ENCODE measurements around the gene UGDH.
"Not testable (repeated sequence)": the region's sequence is repeated elsewhere in the genome, so short reads cannot be mapped to it uniquely, and the experiment has no call there.

Gene UGDH

DNA sequence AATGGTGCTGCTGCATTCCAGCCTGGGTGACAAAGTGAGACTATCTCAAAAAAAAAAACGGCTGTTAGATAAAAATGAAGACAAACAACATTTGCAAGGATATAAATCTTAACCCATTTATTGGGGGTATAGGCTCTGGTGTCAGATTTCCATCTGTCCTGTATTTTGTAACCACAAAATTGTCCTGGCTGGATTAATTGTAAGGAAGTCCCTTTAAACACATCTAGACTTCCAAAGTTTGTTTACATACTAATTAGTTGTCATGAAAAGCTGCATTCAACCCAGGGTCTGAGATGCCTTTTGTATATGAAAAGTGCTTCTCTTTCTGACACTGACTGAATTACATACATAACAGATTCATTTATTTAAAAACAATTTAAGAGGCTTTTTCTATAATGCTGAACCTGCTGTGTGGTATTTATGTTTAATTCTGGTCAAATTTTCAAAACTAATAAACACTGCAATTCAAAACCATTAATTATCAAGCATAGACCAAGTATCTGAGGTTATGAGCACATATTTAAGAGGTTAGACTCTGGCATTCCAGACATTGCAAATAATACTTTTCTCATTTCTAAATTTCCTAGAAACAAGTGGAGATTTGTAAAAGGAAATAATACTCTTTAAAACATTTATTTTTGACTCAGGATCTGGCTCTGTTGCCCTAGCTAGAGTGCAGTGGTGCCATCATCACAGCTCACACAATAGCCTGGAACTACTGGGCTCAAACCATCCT lies 17.5 kb upstream of the UGDH start:
- DNase-seq (ENCODE audit: low read depth): no peak
- no peak overlapping the region for H3K4me3 ChIP-seq (ENCODE audit: low read depth, low read length)
- TF ChIP-seq, protein P1, sequence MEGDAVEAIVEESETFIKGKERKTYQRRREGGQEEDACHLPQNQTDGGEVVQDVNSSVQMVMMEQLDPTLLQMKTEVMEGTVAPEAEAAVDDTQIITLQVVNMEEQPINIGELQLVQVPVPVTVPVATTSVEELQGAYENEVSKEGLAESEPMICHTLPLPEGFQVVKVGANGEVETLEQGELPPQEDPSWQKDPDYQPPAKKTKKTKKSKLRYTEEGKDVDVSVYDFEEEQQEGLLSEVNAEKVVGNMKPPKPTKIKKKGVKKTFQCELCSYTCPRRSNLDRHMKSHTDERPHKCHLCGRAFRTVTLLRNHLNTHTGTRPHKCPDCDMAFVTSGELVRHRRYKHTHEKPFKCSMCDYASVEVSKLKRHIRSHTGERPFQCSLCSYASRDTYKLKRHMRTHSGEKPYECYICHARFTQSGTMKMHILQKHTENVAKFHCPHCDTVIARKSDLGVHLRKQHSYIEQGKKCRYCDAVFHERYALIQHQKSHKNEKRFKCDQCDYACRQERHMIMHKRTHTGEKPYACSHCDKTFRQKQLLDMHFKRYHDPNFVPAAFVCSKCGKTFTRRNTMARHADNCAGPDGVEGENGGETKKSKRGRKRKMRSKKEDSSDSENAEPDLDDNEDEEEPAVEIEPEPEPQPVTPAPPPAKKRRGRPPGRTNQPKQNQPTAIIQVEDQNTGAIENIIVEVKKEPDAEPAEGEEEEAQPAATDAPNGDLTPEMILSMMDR (IDR thresholded peaks at IDR 0.05; ENCODE audit: insufficient read depth, low read depth, low read length, missing control alignments): no peak

DNA sequence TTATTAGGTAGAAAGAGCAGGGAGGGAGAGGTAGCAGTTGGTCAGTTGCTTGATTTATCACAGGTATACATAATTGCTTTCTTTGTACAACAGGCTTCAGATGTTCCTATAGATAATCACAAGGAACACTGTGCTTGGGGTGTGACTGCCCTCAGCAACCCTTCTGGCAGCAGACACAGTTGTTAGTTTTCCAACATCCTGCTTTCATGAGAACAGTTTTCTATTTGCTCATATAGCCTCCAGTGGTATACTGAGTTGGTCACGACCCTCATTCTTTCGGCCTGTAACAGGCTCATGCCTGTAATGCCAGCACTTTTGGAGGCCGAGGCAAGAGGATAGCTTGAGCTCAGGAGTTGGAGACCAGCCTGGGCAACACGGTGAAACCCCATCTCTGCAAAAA lies 16.8 kb upstream of the UGDH start:
- not testable (repeated sequence) for DNase-seq (ENCODE audit: low read depth); H3K4me3 ChIP-seq (ENCODE audit: low read depth, low read length)

DNA sequence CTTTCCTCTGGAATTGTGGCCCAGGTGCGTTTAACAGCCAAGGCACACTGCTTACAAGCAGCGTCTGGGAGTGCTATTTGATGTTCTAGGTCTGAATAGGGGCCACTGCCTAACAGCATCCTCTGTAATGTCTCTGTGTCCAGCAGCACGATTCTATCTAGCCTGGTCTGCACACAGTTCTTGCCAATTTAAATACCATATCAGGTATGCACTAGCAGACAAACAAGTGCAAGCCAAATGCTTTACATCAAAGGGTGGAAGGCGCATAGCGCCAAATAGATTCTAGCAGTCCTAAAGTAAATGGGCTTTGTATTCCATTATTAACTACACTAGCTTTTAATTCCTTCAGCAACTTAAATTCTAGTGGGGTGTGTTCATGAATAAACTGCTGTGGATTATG lies 15.8 kb upstream of the UGDH start:
- TF ChIP-seq, protein P1 (IDR thresholded peaks at IDR 0.05; ENCODE audit: insufficient read depth, low read depth, low read length, missing control alignments): no peak
- no peak for DNase-seq (ENCODE audit: low read depth)
- no peak overlapping the region for H3K4me3 ChIP-seq (ENCODE audit: low read depth, low read length)

DNA sequence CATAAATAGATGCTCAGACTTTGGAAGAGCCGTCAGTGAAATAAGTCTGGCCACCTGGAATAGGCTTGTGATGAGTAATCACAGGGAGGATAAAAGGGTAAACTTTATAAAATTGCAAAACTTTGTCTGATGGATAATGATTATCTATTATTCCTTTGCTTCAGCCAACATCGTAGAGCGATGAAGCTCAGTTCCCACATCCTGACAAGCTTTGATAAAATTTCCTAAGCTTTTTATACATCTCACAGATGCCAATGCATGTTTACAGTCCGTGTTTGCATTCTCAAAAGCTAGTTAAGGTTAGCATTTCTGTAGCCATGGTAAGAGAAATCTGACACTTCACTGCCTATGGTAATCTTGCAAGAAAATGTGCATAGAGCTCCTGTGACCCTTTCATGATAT lies 15.4 kb upstream of the UGDH start:
- TF ChIP-seq, protein P1 (IDR thresholded peaks at IDR 0.05; ENCODE audit: insufficient read depth, low read depth, low read length, missing control alignments): no peak

DNA sequence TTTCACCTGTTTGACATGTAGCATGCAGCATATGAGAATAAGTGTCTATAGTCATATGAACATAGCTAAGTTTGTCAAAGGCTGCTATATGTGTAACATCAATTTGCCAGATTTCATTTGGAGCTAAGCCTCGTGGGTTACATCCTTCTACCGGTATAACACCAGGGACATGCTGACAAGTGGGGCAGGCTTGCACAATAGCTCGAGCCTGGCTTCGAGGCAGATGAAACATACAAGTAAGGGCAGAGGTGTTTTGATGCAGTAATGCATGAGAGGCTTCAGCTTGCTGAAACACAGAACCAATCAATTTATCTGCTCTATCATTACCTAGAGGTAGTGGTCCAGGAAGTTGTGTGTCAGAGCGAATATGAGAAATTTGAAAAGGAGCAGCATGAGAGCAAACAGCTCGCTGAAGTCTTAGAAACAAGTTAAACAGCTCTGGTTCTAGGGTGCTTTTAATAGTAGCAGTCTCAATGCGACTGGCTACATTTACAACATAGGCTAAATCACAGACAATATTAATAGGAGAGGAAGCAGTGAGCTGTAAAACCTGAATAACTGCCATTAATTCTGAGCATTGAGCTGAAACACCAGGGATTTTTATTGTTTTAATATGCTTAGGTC lies 14.9 kb upstream of the UGDH start:
- no peak overlapping the region for H3K4me3 ChIP-seq (ENCODE audit: low read depth, low read length)

More for the DNA sequence above, 15.4 kb upstream of the UGDH start:
- no peak overlapping the region for H3K4me3 ChIP-seq (ENCODE audit: low read depth, low read length)
- no peak for DNase-seq (ENCODE audit: low read depth)

DNA sequence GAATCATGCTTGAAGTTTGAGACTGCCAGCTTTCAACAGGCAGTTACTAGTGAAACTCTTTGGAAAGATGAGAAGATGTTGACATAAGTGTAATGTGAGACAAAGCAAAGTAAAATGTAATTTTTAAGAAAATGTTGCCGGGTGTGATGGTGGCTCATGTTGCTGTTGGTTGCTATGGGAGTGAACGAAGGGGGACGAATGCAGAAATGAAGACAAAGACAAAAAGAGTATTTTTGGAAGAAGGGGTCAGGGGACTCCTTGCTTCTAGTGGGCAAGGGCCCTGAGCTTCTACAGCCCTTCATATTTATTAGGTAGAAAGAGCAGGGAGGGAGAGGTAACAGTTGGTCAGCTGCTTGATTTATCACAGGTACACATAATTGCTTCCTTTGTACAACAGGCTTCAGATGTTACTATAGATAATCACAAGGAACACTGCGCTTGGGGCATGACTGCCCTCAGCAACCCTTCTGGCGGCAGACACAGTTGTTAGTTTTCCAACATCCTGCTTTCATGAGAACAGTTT lies 11.9 kb upstream of the UGDH start:
- no peak for DNase-seq (ENCODE audit: low read depth)
- TF ChIP-seq, protein P1 (IDR thresholded peaks at IDR 0.05; ENCODE audit: insufficient read depth, low read depth, low read length, missing control alignments): no peak
- H3K4me3 ChIP-seq (ENCODE audit: low read depth, low read length): no peak overlapping the region

More for the DNA sequence above, 14.9 kb upstream of the UGDH start:
- TF ChIP-seq, protein P1 (IDR thresholded peaks at IDR 0.05; ENCODE audit: insufficient read depth, low read depth, low read length, missing control alignments): no peak
- DNase-seq (ENCODE audit: low read depth): no peak

DNA sequence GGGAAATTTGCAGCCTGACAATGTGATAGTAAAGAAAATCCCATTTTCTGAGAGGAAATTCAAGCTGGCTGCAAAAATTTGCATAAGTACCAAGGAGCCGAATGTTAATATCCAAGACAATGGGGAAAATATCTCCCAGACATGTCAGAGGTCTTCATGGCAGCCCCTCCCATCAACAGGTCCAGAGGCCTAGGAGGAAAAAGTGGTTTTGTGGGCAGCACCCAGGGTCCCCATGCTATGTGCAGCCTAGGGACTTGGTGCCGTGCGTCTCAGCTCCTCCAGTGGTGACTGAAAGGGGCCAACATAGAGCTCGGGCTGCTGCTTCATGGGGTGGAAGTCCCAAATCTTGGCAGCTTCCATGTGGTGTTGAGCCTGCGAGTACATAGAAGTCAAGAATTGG lies 6.3 kb upstream of the UGDH start:
- H3K4me3 ChIP-seq (ENCODE audit: low read depth, low read length): no peak overlapping the region
- TF ChIP-seq, protein P1 (IDR thresholded peaks at IDR 0.05; ENCODE audit: insufficient read depth, low read depth, low read length, missing control alignments): no peak
- DNase-seq (ENCODE audit: low read depth): no peak

DNA sequence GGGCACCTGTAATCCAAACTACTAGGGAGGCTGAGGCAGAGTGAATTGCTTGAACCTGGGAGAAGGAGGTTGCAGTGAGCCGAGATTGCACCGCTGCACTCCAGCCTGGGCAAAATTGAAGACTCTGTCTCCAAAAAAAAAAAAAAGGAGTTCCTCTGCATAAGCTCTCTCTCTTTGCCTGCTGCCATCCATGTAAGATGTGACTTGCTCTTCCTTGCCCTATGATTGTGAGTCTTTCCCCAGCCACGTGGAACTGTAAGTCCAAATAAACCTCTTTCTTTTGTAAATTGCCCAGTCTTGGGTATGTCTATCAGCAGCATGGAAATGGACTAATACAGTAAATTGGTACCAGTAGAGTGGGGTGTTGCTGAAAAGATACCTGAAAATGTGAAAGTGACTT lies 5.0 kb upstream of the UGDH start:
- H3K4me3 ChIP-seq (ENCODE audit: low read depth, low read length); DNase-seq (ENCODE audit: low read depth): not testable (repeated sequence)

Measured in GM12865 (cell line).